ENCODE data around the gene C1QTNF9. TPM values are rescaled to one million over a fixed set of nuclear protein-coding genes. Genes with fewer than 3 reads are reported as not detected.

Gene C1QTNF9
- total and polyA plus RNA-seq, 4 donors = 0.10 to 0.25 (median 0.19) TPM; not detected in 1

DNA sequence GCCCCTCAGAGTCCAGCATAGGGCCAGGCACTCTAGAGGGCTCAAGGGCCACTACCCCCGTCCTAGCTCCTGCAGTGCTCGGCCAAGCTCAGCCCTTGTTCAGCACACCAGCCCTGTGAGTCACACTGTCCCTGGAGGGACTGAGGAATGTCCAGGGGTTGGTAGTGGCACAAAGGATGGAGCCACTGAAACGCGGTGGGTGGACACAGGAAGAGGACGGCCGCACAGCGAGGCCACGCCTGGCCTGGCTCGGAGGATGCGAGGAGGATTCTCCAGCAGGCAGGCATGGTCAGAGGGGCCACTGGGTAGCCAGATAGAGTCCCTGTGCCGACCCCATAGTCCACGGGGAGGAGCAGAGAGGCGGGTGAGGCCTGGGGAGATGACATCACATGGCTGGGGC, 45.7 kb downstream of the C1QTNF9 start:
- TF ChIP-seq SP1 (IDR thresholded peaks at IDR 0.05) (no peak), RAD21 (IDR thresholded peaks at IDR 0.05) (no peak), NR2F2 (IDR thresholded peaks at IDR 0.05) (no peak), HNF4A (conservative IDR thresholded peaks at IDR 0.05) (no peak), FOXA2 (IDR thresholded peaks at IDR 0.05) (no peak), HNF4G (IDR thresholded peaks at IDR 0.05) (no peak)
- H3K36me3 ChIP-seq (ENCODE audit: control insufficient read depth in 4 of 4, insufficient read depth in 3 of 4, low read depth in 1 of 4, low read length in 3 of 4) = no peaks in the 10 kb centered on the region
- H3K4me3 ChIP-seq (ENCODE audit: low read depth in 1 of 3, low read length in 3 of 3) = no peak overlapping the region
- H3K4me1 ChIP-seq (ENCODE audit: control insufficient read depth in 4 of 4, insufficient read depth in 4 of 4, low read length in 3 of 4) = no peaks in the 10 kb centered on the region
- H3K9me3 ChIP-seq (ENCODE audit: control insufficient read depth in 4 of 4, low read length in 3 of 4) = no peaks in the 10 kb centered on the region
- H3K27ac ChIP-seq (ENCODE audit: low read depth in 1 of 2, low read length in 2 of 2) = no peak overlapping the region
- H3K27me3 ChIP-seq (ENCODE audit: control insufficient read depth in 4 of 4, insufficient read depth in 4 of 4, low read length in 3 of 4) = no peaks in the 10 kb centered on the region
- WGBS = 94% methylated on average over 13 of the region's 13 CpGs
- no peak for DNase-seq (ENCODE audit: low spot score)
- H3K9ac ChIP-seq (ENCODE audit: low read depth in 1 of 2, low read length in 2 of 2) = no peak overlapping the region

DNA sequence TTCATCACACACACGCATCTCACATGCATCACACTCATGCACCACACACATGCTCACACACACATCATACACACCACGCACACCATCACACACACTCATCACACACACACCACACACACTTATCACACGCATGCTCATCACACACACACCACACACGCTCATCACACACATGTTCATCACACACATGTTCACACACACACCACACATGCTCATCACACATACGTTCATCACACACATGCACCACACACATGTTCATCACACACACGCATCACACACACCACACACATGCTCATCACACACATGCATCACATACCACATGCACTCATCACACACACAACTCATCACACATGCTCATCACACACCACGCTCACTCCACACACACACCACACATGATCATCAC, 46.9 kb downstream of the C1QTNF9 start:
- Histone ChIP-seq H3K4me1 (ENCODE audit: control insufficient read depth in 4 of 4, insufficient read depth in 4 of 4, low read length in 3 of 4) (no peaks in the 10 kb centered on the region), H3K27ac (ENCODE audit: low read depth in 1 of 2, low read length in 2 of 2) (no peak overlapping the region), H3K4me3 (ENCODE audit: low read depth in 1 of 3, low read length in 3 of 3) (no peak overlapping the region), H3K9me3 (ENCODE audit: control insufficient read depth in 4 of 4, low read length in 3 of 4) (no peaks in the 10 kb centered on the region), H3K36me3 (ENCODE audit: control insufficient read depth in 4 of 4, insufficient read depth in 3 of 4, low read depth in 1 of 4, low read length in 3 of 4) (no peaks in the 10 kb centered on the region), H3K9ac (ENCODE audit: low read depth in 1 of 2, low read length in 2 of 2) (no peak overlapping the region), H3K27me3 (ENCODE audit: control insufficient read depth in 4 of 4, insufficient read depth in 4 of 4, low read length in 3 of 4) (no peaks in the 10 kb centered on the region)
- TF ChIP-seq HNF4G (IDR thresholded peaks at IDR 0.05) (no peak), RAD21 (IDR thresholded peaks at IDR 0.05) (no peak), YY1 (IDR thresholded peaks at IDR 0.05) (no peak)
- TF ChIP-seq, protein P1, sequence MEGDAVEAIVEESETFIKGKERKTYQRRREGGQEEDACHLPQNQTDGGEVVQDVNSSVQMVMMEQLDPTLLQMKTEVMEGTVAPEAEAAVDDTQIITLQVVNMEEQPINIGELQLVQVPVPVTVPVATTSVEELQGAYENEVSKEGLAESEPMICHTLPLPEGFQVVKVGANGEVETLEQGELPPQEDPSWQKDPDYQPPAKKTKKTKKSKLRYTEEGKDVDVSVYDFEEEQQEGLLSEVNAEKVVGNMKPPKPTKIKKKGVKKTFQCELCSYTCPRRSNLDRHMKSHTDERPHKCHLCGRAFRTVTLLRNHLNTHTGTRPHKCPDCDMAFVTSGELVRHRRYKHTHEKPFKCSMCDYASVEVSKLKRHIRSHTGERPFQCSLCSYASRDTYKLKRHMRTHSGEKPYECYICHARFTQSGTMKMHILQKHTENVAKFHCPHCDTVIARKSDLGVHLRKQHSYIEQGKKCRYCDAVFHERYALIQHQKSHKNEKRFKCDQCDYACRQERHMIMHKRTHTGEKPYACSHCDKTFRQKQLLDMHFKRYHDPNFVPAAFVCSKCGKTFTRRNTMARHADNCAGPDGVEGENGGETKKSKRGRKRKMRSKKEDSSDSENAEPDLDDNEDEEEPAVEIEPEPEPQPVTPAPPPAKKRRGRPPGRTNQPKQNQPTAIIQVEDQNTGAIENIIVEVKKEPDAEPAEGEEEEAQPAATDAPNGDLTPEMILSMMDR (IDR thresholded peaks at IDR 0.05; ENCODE audit: low read depth, low read length, missing input control) = no peak
- TF ChIP-seq, protein P2, sequence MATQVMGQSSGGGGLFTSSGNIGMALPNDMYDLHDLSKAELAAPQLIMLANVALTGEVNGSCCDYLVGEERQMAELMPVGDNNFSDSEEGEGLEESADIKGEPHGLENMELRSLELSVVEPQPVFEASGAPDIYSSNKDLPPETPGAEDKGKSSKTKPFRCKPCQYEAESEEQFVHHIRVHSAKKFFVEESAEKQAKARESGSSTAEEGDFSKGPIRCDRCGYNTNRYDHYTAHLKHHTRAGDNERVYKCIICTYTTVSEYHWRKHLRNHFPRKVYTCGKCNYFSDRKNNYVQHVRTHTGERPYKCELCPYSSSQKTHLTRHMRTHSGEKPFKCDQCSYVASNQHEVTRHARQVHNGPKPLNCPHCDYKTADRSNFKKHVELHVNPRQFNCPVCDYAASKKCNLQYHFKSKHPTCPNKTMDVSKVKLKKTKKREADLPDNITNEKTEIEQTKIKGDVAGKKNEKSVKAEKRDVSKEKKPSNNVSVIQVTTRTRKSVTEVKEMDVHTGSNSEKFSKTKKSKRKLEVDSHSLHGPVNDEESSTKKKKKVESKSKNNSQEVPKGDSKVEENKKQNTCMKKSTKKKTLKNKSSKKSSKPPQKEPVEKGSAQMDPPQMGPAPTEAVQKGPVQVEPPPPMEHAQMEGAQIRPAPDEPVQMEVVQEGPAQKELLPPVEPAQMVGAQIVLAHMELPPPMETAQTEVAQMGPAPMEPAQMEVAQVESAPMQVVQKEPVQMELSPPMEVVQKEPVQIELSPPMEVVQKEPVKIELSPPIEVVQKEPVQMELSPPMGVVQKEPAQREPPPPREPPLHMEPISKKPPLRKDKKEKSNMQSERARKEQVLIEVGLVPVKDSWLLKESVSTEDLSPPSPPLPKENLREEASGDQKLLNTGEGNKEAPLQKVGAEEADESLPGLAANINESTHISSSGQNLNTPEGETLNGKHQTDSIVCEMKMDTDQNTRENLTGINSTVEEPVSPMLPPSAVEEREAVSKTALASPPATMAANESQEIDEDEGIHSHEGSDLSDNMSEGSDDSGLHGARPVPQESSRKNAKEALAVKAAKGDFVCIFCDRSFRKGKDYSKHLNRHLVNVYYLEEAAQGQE (IDR thresholded peaks at IDR 0.05) = no peak
- no peak for DNase-seq (ENCODE audit: low spot score)
- WGBS = 89% methylated on average over 7 of the region's 7 CpGs

DNA sequence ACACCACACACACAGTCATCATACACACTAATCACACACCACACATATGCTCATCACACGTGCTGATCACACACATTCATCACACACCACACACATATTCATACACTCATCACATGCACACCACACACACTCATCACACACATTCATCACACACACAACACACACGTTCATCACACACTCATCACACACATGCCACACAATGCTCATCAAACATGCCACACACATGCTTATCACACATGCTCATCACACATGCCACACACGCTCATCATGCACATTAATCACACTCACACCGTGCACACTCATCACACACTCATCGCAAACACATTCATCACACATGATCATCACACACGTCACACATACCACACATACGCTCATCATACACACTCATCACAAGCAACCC, 47.5 kb downstream of the C1QTNF9 start:
- H3K9me3 ChIP-seq (ENCODE audit: control insufficient read depth in 4 of 4, low read length in 3 of 4) = no peaks in the 10 kb centered on the region
- no peak for DNase-seq (ENCODE audit: low spot score)
- 97% methylated on average over 7 of the region's 7 CpGs for WGBS
- H3K4me1 ChIP-seq (ENCODE audit: control insufficient read depth in 4 of 4, insufficient read depth in 4 of 4, low read length in 3 of 4) = no peaks in the 10 kb centered on the region
- no peak overlapping the region for H3K9ac ChIP-seq (ENCODE audit: low read depth in 1 of 2, low read length in 2 of 2)
- no peaks in the 10 kb centered on the region for H3K36me3 ChIP-seq (ENCODE audit: control insufficient read depth in 4 of 4, insufficient read depth in 3 of 4, low read depth in 1 of 4, low read length in 3 of 4)
- H3K27me3 ChIP-seq (ENCODE audit: control insufficient read depth in 4 of 4, insufficient read depth in 4 of 4, low read length in 3 of 4) = no peaks in the 10 kb centered on the region
- H3K27ac ChIP-seq (ENCODE audit: low read depth in 1 of 2, low read length in 2 of 2) = no peak overlapping the region
- no peak overlapping the region for H3K4me3 ChIP-seq (ENCODE audit: low read depth in 1 of 3, low read length in 3 of 3)
- TF ChIP-seq HNF4A (conservative IDR thresholded peaks at IDR 0.05) = no peak
- TF ChIP-seq, protein P3, sequence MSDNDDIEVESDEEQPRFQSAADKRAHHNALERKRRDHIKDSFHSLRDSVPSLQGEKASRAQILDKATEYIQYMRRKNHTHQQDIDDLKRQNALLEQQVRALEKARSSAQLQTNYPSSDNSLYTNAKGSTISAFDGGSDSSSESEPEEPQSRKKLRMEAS (IDR thresholded peaks at IDR 0.05) = no peak
- no peak for TF ChIP-seq FOXA2 (IDR thresholded peaks at IDR 0.05)
- TF ChIP-seq HNF4G (IDR thresholded peaks at IDR 0.05) = no peak
- TF ChIP-seq SP1 (IDR thresholded peaks at IDR 0.05) = no peak
- TF ChIP-seq, protein P2 (IDR thresholded peaks at IDR 0.05) = no peak
- TF ChIP-seq, protein P4, sequence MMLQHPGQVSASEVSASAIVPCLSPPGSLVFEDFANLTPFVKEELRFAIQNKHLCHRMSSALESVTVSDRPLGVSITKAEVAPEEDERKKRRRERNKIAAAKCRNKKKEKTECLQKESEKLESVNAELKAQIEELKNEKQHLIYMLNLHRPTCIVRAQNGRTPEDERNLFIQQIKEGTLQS (IDR thresholded peaks at IDR 0.05) = no peak
- TF ChIP-seq, protein P5, sequence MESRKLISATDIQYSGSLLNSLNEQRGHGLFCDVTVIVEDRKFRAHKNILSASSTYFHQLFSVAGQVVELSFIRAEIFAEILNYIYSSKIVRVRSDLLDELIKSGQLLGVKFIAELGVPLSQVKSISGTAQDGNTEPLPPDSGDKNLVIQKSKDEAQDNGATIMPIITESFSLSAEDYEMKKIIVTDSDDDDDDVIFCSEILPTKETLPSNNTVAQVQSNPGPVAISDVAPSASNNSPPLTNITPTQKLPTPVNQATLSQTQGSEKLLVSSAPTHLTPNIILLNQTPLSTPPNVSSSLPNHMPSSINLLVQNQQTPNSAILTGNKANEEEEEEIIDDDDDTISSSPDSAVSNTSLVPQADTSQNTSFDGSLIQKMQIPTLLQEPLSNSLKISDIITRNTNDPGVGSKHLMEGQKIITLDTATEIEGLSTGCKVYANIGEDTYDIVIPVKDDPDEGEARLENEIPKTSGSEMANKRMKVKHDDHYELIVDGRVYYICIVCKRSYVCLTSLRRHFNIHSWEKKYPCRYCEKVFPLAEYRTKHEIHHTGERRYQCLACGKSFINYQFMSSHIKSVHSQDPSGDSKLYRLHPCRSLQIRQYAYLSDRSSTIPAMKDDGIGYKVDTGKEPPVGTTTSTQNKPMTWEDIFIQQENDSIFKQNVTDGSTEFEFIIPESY (IDR thresholded peaks at IDR 0.05) = no peak
- TF ChIP-seq GABPA (IDR thresholded peaks at IDR 0.05 in 1 of 2, conservative IDR thresholded peaks at IDR 0.05 in 1 of 2) = no peak
- TF ChIP-seq YY1 (IDR thresholded peaks at IDR 0.05) = no peak
- TF ChIP-seq EGR1 (IDR thresholded peaks at IDR 0.05; ENCODE audit: low read depth in 2 of 2) = no peak
- TF ChIP-seq NR2F2 (IDR thresholded peaks at IDR 0.05) = no peak
- TF ChIP-seq FOXA1 (IDR thresholded peaks at IDR 0.05) = no peak
- TF ChIP-seq RAD21 (IDR thresholded peaks at IDR 0.05) = no peak
- no peak for TF ChIP-seq RXRA (IDR thresholded peaks at IDR 0.05)

Measured in liver (tissue), 9 donors.